Neutrophil (primary cell): Measurements from ENCODE around the gene CTBP2.

Experiments
- H3K27ac ChIP-seq: fragments of 200-600 bp; sonication (generic); 2 replicates; pipeline ENCODE4 v1.5.1; 2016; ENCODE audit warnings: mild to moderate bottlenecking, moderate library complexity
- H3K27me3 ChIP-seq: fragments of 200-600 bp; sonication (generic); 2 replicates; pipeline ENCODE4 v1.6.0; 2016; ENCODE audit warnings: mild to moderate bottlenecking
- H3K36me3 ChIP-seq: fragments of 200-600 bp; sonication (generic); 2 replicates; pipeline ENCODE4 v1.5.1; 2017
- H3K4me1 ChIP-seq, 2 experiments: fragments of 200-600 bp in 1 of 2; sonication (generic) in 1 of 2; 1 replicate in 1 of 2; 2 replicates in 1 of 2; pipeline versions ENCODE4 v1.5.1 to v1.6.1; 2013 to 2016; ENCODE audit warnings: low read depth in 1 of 2, low read length in 1 of 2, mild to moderate bottlenecking in 1 of 2, moderate library complexity in 1 of 2; ENCODE audit not compliant: control insufficient read depth in 1 of 2, insufficient read depth in 1 of 2
- H3K4me3 ChIP-seq, 2 experiments: fragments of 200-600 bp in 1 of 2; sonication (generic) in 1 of 2; 1 replicate in 1 of 2; 2 replicates in 1 of 2; pipeline ENCODE4 v1.5.1; 2013 to 2016; ENCODE audit warnings: low read depth in 1 of 2, low read length in 1 of 2, mild to moderate bottlenecking in 1 of 2, moderate library complexity in 1 of 2
- H3K9me3 ChIP-seq: fragments of 200-600 bp; sonication (generic); 2 replicates; pipeline ENCODE4 v1.5.1; 2016
- TF ChIP-seq, protein P1 (sequence below): fragments of 200-600 bp; sonication (generic); IDR thresholded peaks from 2 replicates; pipeline ENCODE4 v1.5.1; 2016; ENCODE audit warnings: antibody characterized with exemption

CTBP2 gene

DNA sequence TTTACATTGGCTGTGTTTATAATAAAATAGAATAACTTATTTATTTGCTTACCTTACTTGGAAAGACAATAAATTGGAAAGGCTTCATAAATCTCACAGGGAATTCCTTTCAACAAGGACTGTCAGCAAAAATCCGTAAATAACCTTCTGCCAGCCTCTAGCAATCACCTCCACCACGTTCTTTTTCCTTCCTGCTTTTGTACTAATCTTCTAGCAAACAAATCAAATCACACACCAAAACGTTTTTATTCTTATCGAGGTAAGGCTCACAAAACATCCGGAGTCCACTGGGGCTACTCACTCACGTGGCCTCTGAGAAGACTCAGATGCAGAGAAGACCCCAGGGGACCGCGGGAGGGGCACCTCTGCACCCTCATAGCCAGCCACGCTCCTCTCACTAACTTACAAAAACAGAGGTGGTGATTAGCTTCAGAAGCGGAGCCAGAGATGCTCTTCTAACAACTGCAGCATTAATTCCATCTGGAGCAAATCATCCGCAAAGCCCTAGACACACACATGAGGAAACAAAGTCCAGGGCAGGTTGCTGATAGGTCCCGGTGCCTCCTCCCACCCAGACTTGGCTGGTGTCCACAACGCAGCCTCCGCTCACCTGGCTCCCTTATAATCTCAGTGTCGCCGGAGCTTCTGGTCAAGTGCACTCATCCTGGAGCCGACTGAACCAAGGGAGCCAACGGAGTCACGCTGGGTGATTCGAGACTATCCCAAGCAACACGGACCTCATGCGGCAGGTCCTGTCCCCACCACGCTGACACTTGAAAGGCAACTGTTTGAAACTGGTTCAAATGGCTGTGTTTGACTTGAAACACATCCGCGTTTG, 22.5 kb downstream of the CTBP2 start:
- TF ChIP-seq, protein P1, sequence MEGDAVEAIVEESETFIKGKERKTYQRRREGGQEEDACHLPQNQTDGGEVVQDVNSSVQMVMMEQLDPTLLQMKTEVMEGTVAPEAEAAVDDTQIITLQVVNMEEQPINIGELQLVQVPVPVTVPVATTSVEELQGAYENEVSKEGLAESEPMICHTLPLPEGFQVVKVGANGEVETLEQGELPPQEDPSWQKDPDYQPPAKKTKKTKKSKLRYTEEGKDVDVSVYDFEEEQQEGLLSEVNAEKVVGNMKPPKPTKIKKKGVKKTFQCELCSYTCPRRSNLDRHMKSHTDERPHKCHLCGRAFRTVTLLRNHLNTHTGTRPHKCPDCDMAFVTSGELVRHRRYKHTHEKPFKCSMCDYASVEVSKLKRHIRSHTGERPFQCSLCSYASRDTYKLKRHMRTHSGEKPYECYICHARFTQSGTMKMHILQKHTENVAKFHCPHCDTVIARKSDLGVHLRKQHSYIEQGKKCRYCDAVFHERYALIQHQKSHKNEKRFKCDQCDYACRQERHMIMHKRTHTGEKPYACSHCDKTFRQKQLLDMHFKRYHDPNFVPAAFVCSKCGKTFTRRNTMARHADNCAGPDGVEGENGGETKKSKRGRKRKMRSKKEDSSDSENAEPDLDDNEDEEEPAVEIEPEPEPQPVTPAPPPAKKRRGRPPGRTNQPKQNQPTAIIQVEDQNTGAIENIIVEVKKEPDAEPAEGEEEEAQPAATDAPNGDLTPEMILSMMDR, result no peak
- no peak overlapping the region for H3K27ac ChIP-seq
- no peaks in the 10 kb centered on the region for H3K27me3 ChIP-seq
- no peaks in the 10 kb centered on the region for H3K9me3 ChIP-seq
- peaks cover 48% of the 10 kb centered on the region for H3K36me3 ChIP-seq
- H3K4me1 ChIP-seq, result peaks cover 12 to 13% of the 10 kb centered on the region in 2 experiments
- H3K4me3 ChIP-seq, result no peak overlapping the region

GRCh38 chr10:125136087-125136486, 24.3 kb downstream of the CTBP2 start:
- no peak overlapping the region for H3K27ac ChIP-seq
- H3K36me3 ChIP-seq, result peaks cover 52% of the 10 kb centered on the region
- no peaks in the 10 kb centered on the region for H3K27me3 ChIP-seq
- H3K9me3 ChIP-seq, result no peaks in the 10 kb centered on the region
- H3K4me1 ChIP-seq, result peaks cover under 1 to 1% of the 10 kb centered on the region in 2 experiments
- no peak overlapping the region for H3K4me3 ChIP-seq
- TF ChIP-seq, protein P1, result no peak

DNA sequence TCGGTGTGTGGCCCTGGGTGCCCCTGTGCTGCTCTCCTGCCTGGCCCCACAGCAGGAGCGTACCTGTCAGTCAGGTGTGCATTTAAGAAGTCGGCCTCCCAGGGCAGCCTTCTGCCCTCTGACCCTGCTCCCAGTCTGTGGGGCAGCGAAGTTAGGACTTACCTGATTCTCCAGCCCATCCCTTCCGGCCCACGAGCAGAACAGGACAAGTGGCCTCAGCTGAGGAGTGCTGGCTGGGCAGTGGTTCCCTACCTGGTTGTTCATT, 24.7 kb downstream of the CTBP2 start:
- Histone ChIP-seq H3K4me1 (no peaks in the 10 kb centered on the region), H3K36me3 (peaks cover 55% of the 10 kb centered on the region), H3K9me3 (no peaks in the 10 kb centered on the region), H3K27ac (no peak overlapping the region), H3K27me3 (no peaks in the 10 kb centered on the region), H3K4me3 (no peak overlapping the region)
- TF ChIP-seq, protein P1, result no peak

GRCh38 chr10:125134916-125135770, 25.2 kb downstream of the CTBP2 start:
- H3K4me3 ChIP-seq, result no peak overlapping the region
- H3K9me3 ChIP-seq, result no peaks in the 10 kb centered on the region
- no peak overlapping the region for H3K27ac ChIP-seq
- peaks cover 61% of the 10 kb centered on the region for H3K36me3 ChIP-seq
- TF ChIP-seq, protein P1, result no peak
- no peaks in the 10 kb centered on the region for H3K4me1 ChIP-seq
- H3K27me3 ChIP-seq, result no peaks in the 10 kb centered on the region

- TF ChIP-seq, protein P1, result no peak
- H3K27ac ChIP-seq, result peak overlapping the region; percentile 21
- no peak overlapping the region for H3K4me3 ChIP-seq
- peaks cover 62% of the 10 kb centered on the region for H3K36me3 ChIP-seq
- H3K27me3 ChIP-seq, result no peaks in the 10 kb centered on the region
- peaks cover 3 to 4% of the 10 kb centered on the region in 2 experiments for H3K4me1 ChIP-seq
- no peaks in the 10 kb centered on the region for H3K9me3 ChIP-seq
Measured at GRCh38 chr10:125134483-125134848, 25.9 kb downstream of the CTBP2 start.
